ENCODE measurements around the gene ZNF502. TPM values are rescaled to one million over a fixed set of nuclear protein-coding genes. Genes with fewer than 3 reads are reported as not detected.
A peak's percentile ranks its signal among the peaks of the same experiment; 100 is the strongest.

The ZNF502 gene
- total RNA-seq, 1 experiment from 2014 or later: 3.6 TPM

DNA sequence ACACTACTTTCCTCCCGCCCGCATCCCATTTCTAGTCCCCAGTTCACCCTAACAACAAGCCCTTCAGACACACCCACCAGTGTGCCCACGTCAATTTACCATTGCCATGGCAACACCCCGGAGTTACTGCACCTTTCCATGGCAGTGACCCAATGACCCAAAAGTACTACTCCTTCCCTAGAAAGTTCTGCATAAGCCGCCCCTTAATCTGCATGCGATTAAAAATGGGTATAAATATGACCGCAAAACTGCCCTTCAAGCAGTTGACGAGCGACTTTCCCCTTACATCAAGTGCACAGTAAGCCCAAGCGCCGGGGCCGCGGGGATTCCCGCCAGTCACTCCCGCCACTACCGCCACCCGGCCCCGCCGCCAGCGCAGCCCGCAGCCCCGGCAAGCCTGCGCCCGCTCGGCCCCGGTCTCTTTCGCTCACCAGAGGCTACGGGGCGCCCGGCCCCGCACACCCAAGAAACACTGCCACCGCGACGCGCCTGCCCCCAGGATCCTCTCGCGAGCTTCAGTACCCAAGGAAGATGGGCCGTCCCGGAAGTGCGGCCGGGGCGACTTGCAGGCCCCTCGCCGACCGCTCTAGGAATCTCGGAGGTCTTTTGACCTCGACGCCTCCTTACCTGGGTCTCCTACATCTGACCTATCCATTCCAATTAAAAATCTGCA lies 27.2 kb upstream of the ZNF502 start (continued):
- TF ChIP-seq, protein P1, sequence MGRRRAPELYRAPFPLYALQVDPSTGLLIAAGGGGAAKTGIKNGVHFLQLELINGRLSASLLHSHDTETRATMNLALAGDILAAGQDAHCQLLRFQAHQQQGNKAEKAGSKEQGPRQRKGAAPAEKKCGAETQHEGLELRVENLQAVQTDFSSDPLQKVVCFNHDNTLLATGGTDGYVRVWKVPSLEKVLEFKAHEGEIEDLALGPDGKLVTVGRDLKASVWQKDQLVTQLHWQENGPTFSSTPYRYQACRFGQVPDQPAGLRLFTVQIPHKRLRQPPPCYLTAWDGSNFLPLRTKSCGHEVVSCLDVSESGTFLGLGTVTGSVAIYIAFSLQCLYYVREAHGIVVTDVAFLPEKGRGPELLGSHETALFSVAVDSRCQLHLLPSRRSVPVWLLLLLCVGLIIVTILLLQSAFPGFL (CRISPR knock-in tag; IDR thresholded peaks at IDR 0.05; ENCODE audit: borderline replicate concordance): no peak
- TF ChIP-seq IRF2 (CRISPR knock-in tag; IDR thresholded peaks at IDR 0.05; ENCODE audit: borderline replicate concordance, low read depth) (no peak), ZNF396 (CRISPR knock-in tag; IDR thresholded peaks at IDR 0.05; ENCODE audit: borderline replicate concordance) (no peak), MXD4 (CRISPR knock-in tag; IDR thresholded peaks at IDR 0.05; ENCODE audit: borderline replicate concordance) (no peak), KAT7 (CRISPR knock-in tag; IDR thresholded peaks at IDR 0.05; ENCODE audit: borderline replicate concordance) (no peak), ZNF121 (CRISPR knock-in tag; IDR thresholded peaks at IDR 0.05) (no peak), CBFB (CRISPR knock-in tag; IDR thresholded peaks at IDR 0.05; ENCODE audit: low read depth) (no peak), ZNF263 (CRISPR knock-in tag; IDR thresholded peaks at IDR 0.05; ENCODE audit: low read depth) (no peak), SOX15 (CRISPR knock-in tag; IDR thresholded peaks at IDR 0.05) (no peak), ZNF416 (CRISPR knock-in tag; IDR thresholded peaks at IDR 0.05) (no peak), ZNF423 (CRISPR knock-in tag; IDR thresholded peaks at IDR 0.05) (no peak)
- TF ChIP-seq, protein P2, sequence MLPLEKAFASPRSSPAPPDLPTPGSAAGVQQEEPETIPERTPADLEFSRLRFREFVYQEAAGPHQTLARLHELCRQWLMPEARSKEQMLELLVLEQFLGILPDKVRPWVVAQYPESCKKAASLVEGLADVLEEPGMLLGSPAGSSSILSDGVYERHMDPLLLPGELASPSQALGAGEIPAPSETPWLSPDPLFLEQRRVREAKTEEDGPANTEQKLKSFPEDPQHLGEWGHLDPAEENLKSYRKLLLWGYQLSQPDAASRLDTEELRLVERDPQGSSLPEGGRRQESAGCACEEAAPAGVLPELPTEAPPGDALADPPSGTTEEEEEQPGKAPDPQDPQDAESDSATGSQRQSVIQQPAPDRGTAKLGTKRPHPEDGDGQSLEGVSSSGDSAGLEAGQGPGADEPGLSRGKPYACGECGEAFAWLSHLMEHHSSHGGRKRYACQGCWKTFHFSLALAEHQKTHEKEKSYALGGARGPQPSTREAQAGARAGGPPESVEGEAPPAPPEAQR (CRISPR knock-in tag; IDR thresholded peaks at IDR 0.05): no peak
- TF ChIP-seq, protein P3, sequence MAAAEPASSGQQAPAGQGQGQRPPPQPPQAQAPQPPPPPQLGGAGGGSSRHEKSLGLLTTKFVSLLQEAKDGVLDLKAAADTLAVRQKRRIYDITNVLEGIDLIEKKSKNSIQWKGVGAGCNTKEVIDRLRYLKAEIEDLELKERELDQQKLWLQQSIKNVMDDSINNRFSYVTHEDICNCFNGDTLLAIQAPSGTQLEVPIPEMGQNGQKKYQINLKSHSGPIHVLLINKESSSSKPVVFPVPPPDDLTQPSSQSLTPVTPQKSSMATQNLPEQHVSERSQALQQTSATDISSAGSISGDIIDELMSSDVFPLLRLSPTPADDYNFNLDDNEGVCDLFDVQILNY (CRISPR knock-in tag; IDR thresholded peaks at IDR 0.05): peak; percentile 53; the same call in 1 of the 2 replicates

DNA sequence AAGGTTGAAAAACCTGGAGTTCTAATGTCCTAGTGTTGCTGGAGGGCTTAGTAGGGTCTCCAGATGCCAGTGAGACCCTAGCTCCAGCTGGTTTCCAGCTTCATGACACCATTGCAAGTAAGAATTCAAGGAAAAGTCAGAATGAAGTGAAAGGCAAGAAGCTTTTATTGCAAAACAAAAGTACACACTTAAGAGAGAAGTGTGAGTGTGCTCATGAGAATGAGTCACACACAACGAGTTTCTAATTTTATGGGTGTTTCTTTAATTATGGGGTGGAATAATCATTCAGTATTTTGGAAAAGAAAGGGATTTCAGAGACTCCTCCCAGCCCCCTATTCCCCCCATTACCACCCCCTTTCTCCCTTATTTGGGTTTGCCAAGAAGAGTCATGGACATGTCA lies 24.6 kb upstream of the ZNF502 start:
- ChIA-PET POLR2A (no interaction called here), CTCF (no interaction called here)
- H3K4me1 Mint-ChIP-seq: peaks cover 5% of the 10 kb centered on the region
- H3K9me3 Mint-ChIP-seq: peaks cover 82% of the 10 kb centered on the region
- peaks cover 28% of the 10 kb centered on the region for H3K36me3 Mint-ChIP-seq
- H3K4me3 Mint-ChIP-seq: no peak overlapping the region
- no peak for ATAC-seq
- DNase-seq (ENCODE audit: low spot score): no peak
- H3K27me3 Mint-ChIP-seq (ENCODE audit: low read depth): peaks cover 62% of the 10 kb centered on the region
- TF ChIP-seq JAZF1 (CRISPR knock-in tag; IDR thresholded peaks at IDR 0.05) (no peak), GABPB1 (CRISPR knock-in tag; IDR thresholded peaks at IDR 0.05) (no peak), ESRRA (CRISPR knock-in tag; IDR thresholded peaks at IDR 0.05; ENCODE audit: borderline replicate concordance) (no peak), FOXJ3 (CRISPR knock-in tag; IDR thresholded peaks at IDR 0.05; ENCODE audit: borderline replicate concordance) (no peak), ZNF423 (CRISPR knock-in tag; IDR thresholded peaks at IDR 0.05) (no peak), SMAD3 (CRISPR knock-in tag; IDR thresholded peaks at IDR 0.05; ENCODE audit: borderline replicate concordance) (no peak), NR2C2 (CRISPR knock-in tag; IDR thresholded peaks at IDR 0.05) (no peak), PRRX2 (CRISPR knock-in tag; IDR thresholded peaks at IDR 0.05) (no peak)
- TF ChIP-seq, protein P4, sequence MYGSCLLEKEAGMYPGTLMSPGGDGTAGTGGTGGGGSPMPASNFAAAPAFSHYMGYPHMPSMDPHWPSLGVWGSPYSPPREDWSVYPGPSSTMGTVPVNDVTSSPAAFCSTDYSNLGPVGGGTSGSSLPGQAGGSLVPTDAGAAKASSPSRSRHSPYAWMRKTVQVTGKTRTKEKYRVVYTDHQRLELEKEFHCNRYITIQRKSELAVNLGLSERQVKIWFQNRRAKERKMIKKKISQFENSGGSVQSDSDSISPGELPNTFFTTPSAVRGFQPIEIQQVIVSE (CRISPR knock-in tag; IDR thresholded peaks at IDR 0.05; ENCODE audit: borderline replicate concordance): no peak
- TF ChIP-seq, protein P5, sequence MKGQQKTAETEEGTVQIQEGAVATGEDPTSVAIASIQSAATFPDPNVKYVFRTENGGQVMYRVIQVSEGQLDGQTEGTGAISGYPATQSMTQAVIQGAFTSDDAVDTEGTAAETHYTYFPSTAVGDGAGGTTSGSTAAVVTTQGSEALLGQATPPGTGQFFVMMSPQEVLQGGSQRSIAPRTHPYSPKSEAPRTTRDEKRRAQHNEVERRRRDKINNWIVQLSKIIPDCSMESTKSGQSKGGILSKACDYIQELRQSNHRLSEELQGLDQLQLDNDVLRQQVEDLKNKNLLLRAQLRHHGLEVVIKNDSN (CRISPR knock-in tag; IDR thresholded peaks at IDR 0.05): no peak
- TF ChIP-seq, protein P6, sequence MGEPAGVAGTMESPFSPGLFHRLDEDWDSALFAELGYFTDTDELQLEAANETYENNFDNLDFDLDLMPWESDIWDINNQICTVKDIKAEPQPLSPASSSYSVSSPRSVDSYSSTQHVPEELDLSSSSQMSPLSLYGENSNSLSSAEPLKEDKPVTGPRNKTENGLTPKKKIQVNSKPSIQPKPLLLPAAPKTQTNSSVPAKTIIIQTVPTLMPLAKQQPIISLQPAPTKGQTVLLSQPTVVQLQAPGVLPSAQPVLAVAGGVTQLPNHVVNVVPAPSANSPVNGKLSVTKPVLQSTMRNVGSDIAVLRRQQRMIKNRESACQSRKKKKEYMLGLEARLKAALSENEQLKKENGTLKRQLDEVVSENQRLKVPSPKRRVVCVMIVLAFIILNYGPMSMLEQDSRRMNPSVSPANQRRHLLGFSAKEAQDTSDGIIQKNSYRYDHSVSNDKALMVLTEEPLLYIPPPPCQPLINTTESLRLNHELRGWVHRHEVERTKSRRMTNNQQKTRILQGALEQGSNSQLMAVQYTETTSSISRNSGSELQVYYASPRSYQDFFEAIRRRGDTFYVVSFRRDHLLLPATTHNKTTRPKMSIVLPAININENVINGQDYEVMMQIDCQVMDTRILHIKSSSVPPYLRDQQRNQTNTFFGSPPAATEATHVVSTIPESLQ (CRISPR knock-in tag; IDR thresholded peaks at IDR 0.05): no peak
- TF ChIP-seq, protein P7, sequence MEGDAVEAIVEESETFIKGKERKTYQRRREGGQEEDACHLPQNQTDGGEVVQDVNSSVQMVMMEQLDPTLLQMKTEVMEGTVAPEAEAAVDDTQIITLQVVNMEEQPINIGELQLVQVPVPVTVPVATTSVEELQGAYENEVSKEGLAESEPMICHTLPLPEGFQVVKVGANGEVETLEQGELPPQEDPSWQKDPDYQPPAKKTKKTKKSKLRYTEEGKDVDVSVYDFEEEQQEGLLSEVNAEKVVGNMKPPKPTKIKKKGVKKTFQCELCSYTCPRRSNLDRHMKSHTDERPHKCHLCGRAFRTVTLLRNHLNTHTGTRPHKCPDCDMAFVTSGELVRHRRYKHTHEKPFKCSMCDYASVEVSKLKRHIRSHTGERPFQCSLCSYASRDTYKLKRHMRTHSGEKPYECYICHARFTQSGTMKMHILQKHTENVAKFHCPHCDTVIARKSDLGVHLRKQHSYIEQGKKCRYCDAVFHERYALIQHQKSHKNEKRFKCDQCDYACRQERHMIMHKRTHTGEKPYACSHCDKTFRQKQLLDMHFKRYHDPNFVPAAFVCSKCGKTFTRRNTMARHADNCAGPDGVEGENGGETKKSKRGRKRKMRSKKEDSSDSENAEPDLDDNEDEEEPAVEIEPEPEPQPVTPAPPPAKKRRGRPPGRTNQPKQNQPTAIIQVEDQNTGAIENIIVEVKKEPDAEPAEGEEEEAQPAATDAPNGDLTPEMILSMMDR (IDR thresholded peaks at IDR 0.05): no peak
- no peak overlapping the region for H3K27ac Mint-ChIP-seq

All from WTC11 (cell line).